Activated CD4-positive, alpha-beta T cell treated with anti-CD3 and anti-CD28 coated beads for 24 hours (primary cell): ENCODE measurements around the gene IL7R.
"Not testable (repeated sequence)": the region's sequence is repeated elsewhere in the genome, so short reads cannot be mapped to it uniquely, and the experiment has no call there.

ENCODE experiments used
- DNase-seq, 2 donors: peaks; one replicate each; pipeline ENCODE4 v3.0.0-alpha.2; 2020; ENCODE audit warnings: low read depth in 2 of 2

Gene IL7R

GRCh38 chr5:35842856-35843255 lies 13.8 kb upstream of the IL7R start:
- DNase-seq, result no peak

- DNase-seq, result not testable (repeated sequence)
These were observed 11.2 kb upstream of the IL7R start for GRCh38 chr5:35845508-35845907.

- DNase-seq, result no peak
These were observed 9.2 kb upstream of the IL7R start for GRCh38 chr5:35847491-35847890.

- DNase-seq, result no peak
These were observed 8.7 kb upstream of the IL7R start for GRCh38 chr5:35847961-35848360.

GRCh38 chr5:35849860-35850259 lies 6.8 kb upstream of the IL7R start:
- no peak for DNase-seq

GRCh38 chr5:35850967-35851680 lies 5.6 kb upstream of the IL7R start:
- no peak for DNase-seq

- peak in 1 of 2 donors; percentile 18 for DNase-seq
These were observed 4.5 kb upstream of the IL7R start for GRCh38 chr5:35852084-35852734.

- DNase-seq, result no peak
These were observed 3.9 kb upstream of the IL7R start for GRCh38 chr5:35852773-35853172.

- peak; percentile 49 to 53 for DNase-seq
These were observed 3.1 kb upstream of the IL7R start for GRCh38 chr5:35853631-35854030.

GRCh38 chr5:35854248-35854647 lies 2.4 kb upstream of the IL7R start:
- peak; percentile 35 to 64 for DNase-seq

GRCh38 chr5:35855187-35855586 lies 1.5 kb upstream of the IL7R start:
- no peak for DNase-seq

- DNase-seq, result not testable (repeated sequence)
These were observed 416 bp upstream of the IL7R start for GRCh38 chr5:35856186-35856764.

GRCh38 chr5:35857606-35858205 lies 1.0 kb downstream of the IL7R start:
- DNase-seq, result no peak

- no peak for DNase-seq
These were observed 2.5 kb downstream of the IL7R start for GRCh38 chr5:35859101-35859661.

GRCh38 chr5:35860686-35861085 lies 4.0 kb downstream of the IL7R start:
- DNase-seq, result no peak

GRCh38 chr5:35861718-35862117 lies 5.0 kb downstream of the IL7R start:
- DNase-seq, result no peak

GRCh38 chr5:35862126-35862525 lies 5.4 kb downstream of the IL7R start:
- no peak for DNase-seq

GRCh38 chr5:35863159-35863558 lies 6.5 kb downstream of the IL7R start:
- DNase-seq, result no peak

- no peak for DNase-seq
These were observed 11.3 kb downstream of the IL7R start for GRCh38 chr5:35867998-35868397.

GRCh38 chr5:35869685-35870277 lies 13.1 kb downstream of the IL7R start:
- DNase-seq, result no peak

- DNase-seq, result no peak
These were observed 13.9 kb downstream of the IL7R start for GRCh38 chr5:35870605-35871004.

GRCh38 chr5:35876454-35876853 lies 19.8 kb downstream of the IL7R start:
- DNase-seq, result no peak
